Measurements from ENCODE around the gene XPR1. TPM values are rescaled to one million over a fixed set of nuclear protein-coding genes. Genes with fewer than 3 reads are reported as not detected.

The XPR1 gene
- total RNA-seq, 1 donor from 2014 or later: 62.1 TPM

GRCh38 chr1:180590889-180591288 is 40.9 kb upstream of the XPR1 start:
- no peak for TF ChIP-seq CTCF (IDR thresholded peaks at IDR 0.05; ENCODE audit: partially characterized antibody, unreplicated experiment)
- peaks cover 3% of the 10 kb centered on the region for H3K9me3 Mint-ChIP-seq (ENCODE audit: unreplicated experiment)
- no peaks in the 10 kb centered on the region for H3K4me1 Mint-ChIP-seq (ENCODE audit: low read depth, unreplicated experiment)
- H3K27ac Mint-ChIP-seq (ENCODE audit: unreplicated experiment): no peak overlapping the region
- DNase-seq: no peak
- no peaks in the 10 kb centered on the region for H3K36me3 Mint-ChIP-seq (ENCODE audit: unreplicated experiment)
- H3K27me3 Mint-ChIP-seq (ENCODE audit: unreplicated experiment): peaks cover 3% of the 10 kb centered on the region
- H3K4me3 Mint-ChIP-seq (ENCODE audit: unreplicated experiment): no peak overlapping the region

GRCh38 chr1:180593382-180593781 is 38.4 kb upstream of the XPR1 start:
- Mint-ChIP-seq H3K4me1 (ENCODE audit: low read depth, unreplicated experiment) (peaks cover 4% of the 10 kb centered on the region), H3K36me3 (ENCODE audit: unreplicated experiment) (no peaks in the 10 kb centered on the region), H3K9me3 (ENCODE audit: unreplicated experiment) (peaks cover 3% of the 10 kb centered on the region), H3K4me3 (ENCODE audit: unreplicated experiment) (no peak overlapping the region), H3K27ac (ENCODE audit: unreplicated experiment) (no peak overlapping the region), H3K27me3 (ENCODE audit: unreplicated experiment) (peaks cover 3% of the 10 kb centered on the region)
- TF ChIP-seq CTCF (IDR thresholded peaks at IDR 0.05; ENCODE audit: partially characterized antibody, unreplicated experiment): no peak
- DNase-seq: no peak

GRCh38 chr1:180594723-180595122 is 37.1 kb upstream of the XPR1 start:
- no peak for DNase-seq
- H3K36me3 Mint-ChIP-seq (ENCODE audit: unreplicated experiment): no peaks in the 10 kb centered on the region

GRCh38 chr1:180595966-180596365 is 35.9 kb upstream of the XPR1 start:
- H3K9me3 Mint-ChIP-seq (ENCODE audit: unreplicated experiment): peaks cover 3% of the 10 kb centered on the region
- H3K36me3 Mint-ChIP-seq (ENCODE audit: unreplicated experiment): no peaks in the 10 kb centered on the region
- no peak overlapping the region for H3K27ac Mint-ChIP-seq (ENCODE audit: unreplicated experiment)
- peaks cover 12% of the 10 kb centered on the region for H3K4me1 Mint-ChIP-seq (ENCODE audit: low read depth, unreplicated experiment)
- no peak for TF ChIP-seq CTCF (IDR thresholded peaks at IDR 0.05; ENCODE audit: partially characterized antibody, unreplicated experiment)
- H3K4me3 Mint-ChIP-seq (ENCODE audit: unreplicated experiment): no peak overlapping the region
- H3K27me3 Mint-ChIP-seq (ENCODE audit: unreplicated experiment): peaks cover 2% of the 10 kb centered on the region
- DNase-seq: no peak

More at GRCh38 chr1:180594723-180595122, 37.1 kb upstream of the XPR1 start:
- Mint-ChIP-seq H3K4me3 (ENCODE audit: unreplicated experiment) (no peak overlapping the region), H3K27ac (ENCODE audit: unreplicated experiment) (no peak overlapping the region), H3K4me1 (ENCODE audit: low read depth, unreplicated experiment) (peaks cover 12% of the 10 kb centered on the region), H3K9me3 (ENCODE audit: unreplicated experiment) (peaks cover 3% of the 10 kb centered on the region), H3K27me3 (ENCODE audit: unreplicated experiment) (peaks cover 3% of the 10 kb centered on the region)
- TF ChIP-seq CTCF (IDR thresholded peaks at IDR 0.05; ENCODE audit: partially characterized antibody, unreplicated experiment): no peak

- Mint-ChIP-seq H3K36me3 (ENCODE audit: unreplicated experiment) (no peaks in the 10 kb centered on the region), H3K27me3 (ENCODE audit: unreplicated experiment) (peaks cover 2% of the 10 kb centered on the region), H3K9me3 (ENCODE audit: unreplicated experiment) (peaks cover 3% of the 10 kb centered on the region), H3K27ac (ENCODE audit: unreplicated experiment) (no peak overlapping the region), H3K4me1 (ENCODE audit: low read depth, unreplicated experiment) (peaks cover 12% of the 10 kb centered on the region), H3K4me3 (ENCODE audit: unreplicated experiment) (no peak overlapping the region)
- DNase-seq: no peak
- TF ChIP-seq CTCF (IDR thresholded peaks at IDR 0.05; ENCODE audit: partially characterized antibody, unreplicated experiment): no peak
These were observed 34.3 kb upstream of the XPR1 start for GRCh38 chr1:180597520-180597919.
